ENCODE results near the gene SHLD1.

- TF ChIP-seq ZNF274 (IDR thresholded peaks at IDR 0.05; ENCODE audit: low read depth, low read length) (no peak), SUZ12 (IDR thresholded peaks at IDR 0.05; ENCODE audit: extremely low read depth, insufficient read depth, insufficient read length) (no peak), YY1 (IDR thresholded peaks at IDR 0.05; ENCODE audit: insufficient read depth, insufficient read length) (no peak)
These were observed 112.5 kb downstream of the SHLD1 start for GRCh38 chr20:5862703-5863039.
